ENCODE data around the gene WNT9A.

Gene WNT9A

DNA sequence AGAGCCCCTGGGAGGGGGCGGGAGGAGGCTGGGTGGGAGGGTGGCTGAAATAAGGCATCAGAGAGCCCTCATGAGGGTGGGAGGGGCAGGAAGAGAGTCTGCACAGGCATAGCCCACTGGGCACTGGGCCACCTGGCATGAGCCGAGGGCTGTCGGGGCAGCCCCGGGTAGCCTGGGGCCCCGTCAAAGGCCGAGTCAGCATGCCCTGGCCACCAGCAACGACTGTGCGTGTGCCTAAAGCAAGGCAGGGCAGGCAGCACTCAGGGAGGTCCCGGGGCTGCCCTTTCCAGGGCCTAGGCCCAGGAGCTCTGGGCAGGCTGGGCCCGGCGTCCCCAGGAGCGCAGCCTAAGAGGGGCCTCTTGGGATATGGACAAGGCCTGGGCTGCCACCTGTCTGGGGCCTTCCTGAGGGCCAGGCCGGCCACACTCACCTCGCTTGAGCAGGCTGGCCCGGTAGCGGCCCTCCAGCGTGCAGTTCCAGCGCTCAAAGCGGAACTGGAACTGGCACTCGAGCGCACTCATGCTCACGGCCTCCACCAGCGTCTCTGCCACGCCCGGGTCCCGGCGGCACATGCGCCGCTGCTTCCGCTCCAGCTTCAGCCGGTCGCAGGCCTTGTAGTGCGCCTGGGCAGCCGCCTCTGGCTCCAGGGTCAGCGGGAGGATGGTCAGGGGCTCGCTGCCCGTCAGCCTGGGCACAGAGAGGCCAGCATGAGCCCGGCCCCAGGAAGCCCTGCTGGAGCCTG lies 22.7 kb downstream of the WNT9A start:
- Histone ChIP-seq H3K9ac (ENCODE audit: low read depth, low read length) (no peak overlapping the region), H3K27me3 (ENCODE audit: control insufficient read depth, insufficient read depth, low read length) (no peaks in the 10 kb centered on the region), H3K36me3 (ENCODE audit: insufficient read depth, low read length) (no peaks in the 10 kb centered on the region), H3K4me3 (ENCODE audit: low read length) (no peak overlapping the region), H3K4me1 (ENCODE audit: control insufficient read depth, insufficient read depth, low read length) (no peaks in the 10 kb centered on the region), H3K4me2 (ENCODE audit: low read length) (no peak overlapping the region), H3K9me3 (replicated peaks; ENCODE audit: low read length) (no peaks in the 10 kb centered on the region)

- Histone ChIP-seq H3K9me3 (replicated peaks; ENCODE audit: low read length) (no peaks in the 10 kb centered on the region), H3K4me2 (ENCODE audit: low read length) (no peak overlapping the region), H3K27me3 (ENCODE audit: control insufficient read depth, insufficient read depth, low read length) (no peaks in the 10 kb centered on the region), H3K4me1 (ENCODE audit: control insufficient read depth, insufficient read depth, low read length) (no peaks in the 10 kb centered on the region), H3K9ac (ENCODE audit: low read depth, low read length) (no peak overlapping the region), H3K36me3 (ENCODE audit: insufficient read depth, low read length) (no peaks in the 10 kb centered on the region), H3K4me3 (ENCODE audit: low read length) (no peak overlapping the region)
These were observed 23.4 kb downstream of the WNT9A start for GRCh38 chr1:227924168-227924832.

DNA sequence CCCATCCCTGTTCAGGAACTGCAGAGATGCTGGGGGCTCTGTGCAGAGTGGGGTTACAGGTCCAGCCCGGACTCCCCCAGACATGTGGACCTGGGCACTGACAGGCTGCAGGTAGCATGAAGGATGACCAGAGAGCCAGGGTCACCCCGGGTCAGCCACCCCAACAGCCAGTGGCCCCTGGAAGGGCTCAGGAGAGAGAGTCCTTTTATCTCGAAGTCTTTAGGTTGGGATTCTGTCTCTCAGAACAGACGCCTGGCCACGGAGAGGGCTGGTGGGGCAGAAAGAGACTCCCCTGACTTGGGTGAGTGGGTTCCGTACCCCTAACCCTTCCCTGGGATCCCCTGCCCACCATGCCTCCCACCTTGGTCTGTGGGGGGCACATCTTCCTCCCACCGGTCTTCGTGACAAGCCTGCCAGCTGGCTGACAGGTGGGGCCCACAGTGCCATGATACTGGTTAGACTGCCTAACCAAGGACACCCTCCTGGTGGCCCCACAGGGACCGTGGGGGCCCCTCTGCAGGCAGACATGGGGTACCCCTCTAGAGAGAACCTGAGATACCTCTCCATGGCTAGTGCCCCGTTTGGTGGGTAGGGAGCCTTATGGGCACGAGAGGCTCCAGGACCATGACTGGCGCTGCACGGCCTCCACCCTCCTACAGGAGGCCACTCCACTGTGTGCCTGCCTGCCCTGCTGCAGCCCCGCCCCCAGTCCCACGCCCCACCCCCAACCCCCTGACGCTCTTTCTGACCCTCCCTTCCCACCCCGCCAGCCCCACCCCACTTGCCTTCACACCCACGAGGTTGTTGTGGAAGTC lies 24.2 kb downstream of the WNT9A start:
- Histone ChIP-seq H3K36me3 (ENCODE audit: insufficient read depth, low read length) (no peaks in the 10 kb centered on the region), H3K4me1 (ENCODE audit: control insufficient read depth, insufficient read depth, low read length) (no peaks in the 10 kb centered on the region), H3K4me3 (ENCODE audit: low read length) (no peak overlapping the region), H3K27me3 (ENCODE audit: control insufficient read depth, insufficient read depth, low read length) (no peaks in the 10 kb centered on the region), H3K4me2 (ENCODE audit: low read length) (no peak overlapping the region), H3K9me3 (replicated peaks; ENCODE audit: low read length) (no peaks in the 10 kb centered on the region), H3K9ac (ENCODE audit: low read depth, low read length) (no peak overlapping the region)

GRCh38 chr1:227922501-227923352 lies 25.0 kb downstream of the WNT9A start:
- Histone ChIP-seq H3K4me2 (ENCODE audit: low read length) (no peak overlapping the region), H3K9me3 (replicated peaks; ENCODE audit: low read length) (no peaks in the 10 kb centered on the region), H3K9ac (ENCODE audit: low read depth, low read length) (no peak overlapping the region)

GRCh38 chr1:227921461-227922185 lies 26.1 kb downstream of the WNT9A start:
- H3K4me3 ChIP-seq (ENCODE audit: low read length), result no peak overlapping the region
- no peak overlapping the region for H3K9ac ChIP-seq (ENCODE audit: low read depth, low read length)
- H3K4me1 ChIP-seq (ENCODE audit: control insufficient read depth, insufficient read depth, low read length), result no peaks in the 10 kb centered on the region
- no peaks in the 10 kb centered on the region for H3K9me3 ChIP-seq (replicated peaks; ENCODE audit: low read length)
- no peak overlapping the region for H3K4me2 ChIP-seq (ENCODE audit: low read length)
- no peaks in the 10 kb centered on the region for H3K27me3 ChIP-seq (ENCODE audit: control insufficient read depth, insufficient read depth, low read length)
- no peaks in the 10 kb centered on the region for H3K36me3 ChIP-seq (ENCODE audit: insufficient read depth, low read length)

More at GRCh38 chr1:227922501-227923352, 25.0 kb downstream of the WNT9A start:
- no peak overlapping the region for H3K4me3 ChIP-seq (ENCODE audit: low read length)
- H3K4me1 ChIP-seq (ENCODE audit: control insufficient read depth, insufficient read depth, low read length), result no peaks in the 10 kb centered on the region
- H3K27me3 ChIP-seq (ENCODE audit: control insufficient read depth, insufficient read depth, low read length), result no peaks in the 10 kb centered on the region
- H3K36me3 ChIP-seq (ENCODE audit: insufficient read depth, low read length), result no peaks in the 10 kb centered on the region

GRCh38 chr1:227920896-227921295 lies 26.8 kb downstream of the WNT9A start:
- Histone ChIP-seq H3K4me3 (ENCODE audit: low read length) (no peak overlapping the region), H3K36me3 (ENCODE audit: insufficient read depth, low read length) (no peaks in the 10 kb centered on the region), H3K4me1 (ENCODE audit: control insufficient read depth, insufficient read depth, low read length) (no peaks in the 10 kb centered on the region), H3K9me3 (replicated peaks; ENCODE audit: low read length) (no peaks in the 10 kb centered on the region), H3K27me3 (ENCODE audit: control insufficient read depth, insufficient read depth, low read length) (no peaks in the 10 kb centered on the region), H3K9ac (ENCODE audit: low read depth, low read length) (no peak overlapping the region), H3K4me2 (ENCODE audit: low read length) (no peak overlapping the region)

DNA sequence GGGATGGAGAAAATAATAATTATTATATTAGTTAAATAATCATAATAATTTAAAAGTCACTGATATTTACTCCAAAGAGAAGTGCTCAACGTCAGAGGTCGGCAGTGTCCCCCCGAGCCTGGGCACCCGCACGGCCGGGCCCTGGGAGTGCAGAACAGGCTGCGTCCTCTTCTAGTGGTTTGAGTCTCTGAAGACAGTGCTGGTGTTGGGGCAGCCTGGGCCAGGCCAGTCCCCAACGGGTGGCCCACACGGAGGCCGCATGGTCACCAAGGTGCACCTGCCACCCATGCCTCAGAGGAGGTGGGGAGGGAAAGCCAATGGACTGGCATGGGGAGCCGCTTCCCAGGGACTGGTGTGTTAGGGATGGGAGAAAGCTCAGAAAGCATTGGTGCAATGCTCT lies 27.3 kb downstream of the WNT9A start:
- no peaks in the 10 kb centered on the region for H3K36me3 ChIP-seq (ENCODE audit: insufficient read depth, low read length)
- H3K4me3 ChIP-seq (ENCODE audit: low read length), result no peak overlapping the region
- no peaks in the 10 kb centered on the region for H3K4me1 ChIP-seq (ENCODE audit: control insufficient read depth, insufficient read depth, low read length)
- no peak overlapping the region for H3K9ac ChIP-seq (ENCODE audit: low read depth, low read length)
- no peaks in the 10 kb centered on the region for H3K9me3 ChIP-seq (replicated peaks; ENCODE audit: low read length)
- no peaks in the 10 kb centered on the region for H3K27me3 ChIP-seq (ENCODE audit: control insufficient read depth, insufficient read depth, low read length)
- no peak overlapping the region for H3K4me2 ChIP-seq (ENCODE audit: low read length)

DNA sequence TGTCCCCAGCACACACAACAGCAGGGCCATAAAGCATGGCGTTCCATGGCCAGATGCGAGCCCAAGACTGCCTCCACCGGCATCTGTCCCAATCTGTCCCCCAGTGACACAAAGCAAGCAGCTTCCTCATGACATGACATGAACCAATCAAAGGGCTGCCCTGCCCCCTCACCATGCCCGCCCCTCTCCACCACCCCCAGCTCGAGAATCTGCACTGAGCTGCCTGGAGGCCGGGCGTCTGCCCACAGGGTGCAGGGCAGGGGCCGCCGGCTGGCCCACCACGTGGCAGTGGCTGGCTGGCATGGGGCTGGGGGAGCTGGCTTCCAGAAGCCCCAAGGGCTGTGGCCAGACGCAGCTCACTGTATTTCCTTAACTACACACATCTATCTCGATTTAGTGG lies 27.8 kb downstream of the WNT9A start:
- Histone ChIP-seq H3K9me3 (replicated peaks; ENCODE audit: low read length) (no peaks in the 10 kb centered on the region), H3K4me1 (ENCODE audit: control insufficient read depth, insufficient read depth, low read length) (no peaks in the 10 kb centered on the region), H3K9ac (ENCODE audit: low read depth, low read length) (no peak overlapping the region), H3K4me2 (ENCODE audit: low read length) (no peak overlapping the region), H3K27me3 (ENCODE audit: control insufficient read depth, insufficient read depth, low read length) (no peaks in the 10 kb centered on the region), H3K4me3 (ENCODE audit: low read length) (no peak overlapping the region), H3K36me3 (ENCODE audit: insufficient read depth, low read length) (no peaks in the 10 kb centered on the region)

DNA sequence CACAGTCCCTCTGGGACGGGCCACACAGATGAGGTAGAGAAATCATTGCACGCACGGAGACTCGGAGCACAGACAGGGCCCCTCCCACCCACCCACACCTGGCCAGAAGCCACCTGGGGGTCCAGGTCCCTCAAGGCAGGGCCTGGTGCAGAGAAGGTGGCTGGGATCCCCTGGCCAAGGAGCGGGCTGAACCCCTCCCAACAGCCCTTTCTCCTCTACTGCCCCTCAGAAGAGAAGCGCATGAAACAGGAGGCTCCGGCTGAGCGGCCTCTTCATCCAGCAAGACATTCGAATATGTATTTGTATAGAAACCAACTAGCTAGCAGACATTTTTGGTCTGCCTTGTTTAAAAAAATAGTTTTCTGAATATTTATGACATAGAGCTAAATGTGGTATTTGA lies 29.0 kb downstream of the WNT9A start:
- H3K36me3 ChIP-seq (ENCODE audit: insufficient read depth, low read length), result no peaks in the 10 kb centered on the region
- no peaks in the 10 kb centered on the region for H3K9me3 ChIP-seq (replicated peaks; ENCODE audit: low read length)
- H3K4me1 ChIP-seq (ENCODE audit: control insufficient read depth, insufficient read depth, low read length), result no peaks in the 10 kb centered on the region
- H3K4me2 ChIP-seq (ENCODE audit: low read length), result no peak overlapping the region
- H3K4me3 ChIP-seq (ENCODE audit: low read length), result no peak overlapping the region
- no peak overlapping the region for H3K9ac ChIP-seq (ENCODE audit: low read depth, low read length)
- no peaks in the 10 kb centered on the region for H3K27me3 ChIP-seq (ENCODE audit: control insufficient read depth, insufficient read depth, low read length)

GRCh38 chr1:227918083-227918700 lies 29.5 kb downstream of the WNT9A start:
- Histone ChIP-seq H3K4me2 (ENCODE audit: low read length) (no peak overlapping the region), H3K9me3 (replicated peaks; ENCODE audit: low read length) (no peaks in the 10 kb centered on the region), H3K4me1 (ENCODE audit: control insufficient read depth, insufficient read depth, low read length) (no peaks in the 10 kb centered on the region), H3K27me3 (ENCODE audit: control insufficient read depth, insufficient read depth, low read length) (no peaks in the 10 kb centered on the region), H3K36me3 (ENCODE audit: insufficient read depth, low read length) (no peaks in the 10 kb centered on the region), H3K4me3 (ENCODE audit: low read length) (no peak overlapping the region), H3K9ac (ENCODE audit: low read depth, low read length) (no peak overlapping the region)

Measured in skeletal muscle satellite cell (primary cell).